HAP-1 (cell line): ENCODE measurements around the gene TBX4.

Source experiments
- DNase-seq, 2 experiments: peaks; one replicate each; pipeline ENCODE4 v3.0.0-alpha.2; 2016 to 2020; ENCODE audit warnings: low spot score in 2 of 2
- H3K27me3 ChIP-seq: fragments of 250-450 bp; sonication (Bioruptor Pico); 2 replicates; pipeline ENCODE4 v1.5.1; 2020; ENCODE audit warnings: low read depth, mild to moderate bottlenecking, moderate library complexity
- H3K36me3 ChIP-seq: fragments of 250-450 bp; sonication (Bioruptor Pico); replicated peaks from 2 replicates; pipeline ENCODE4 v1.5.1; 2020; ENCODE audit warnings: mild to moderate bottlenecking
- H3K4me1 ChIP-seq: fragments of 250-450 bp; sonication (Bioruptor Pico); 2 replicates; pipeline ENCODE4 v1.5.1; 2020; ENCODE audit warnings: mild to moderate bottlenecking
- H3K4me3 ChIP-seq: fragments of 250-450 bp; sonication (Bioruptor Pico); 2 replicates; pipeline ENCODE4 v1.5.1; 2020; ENCODE audit warnings: mild to moderate bottlenecking, moderate library complexity
- H3K9me3 ChIP-seq: fragments of 250-450 bp; sonication (Bioruptor Pico); 2 replicates; pipeline ENCODE4 v1.5.1; 2020; ENCODE audit warnings: mild to moderate bottlenecking, moderate library complexity
- in situ Hi-C: fragments of 300-500 bp; cut with MboI; formaldehyde crosslinking; loops from 3 replicates; pipeline ENCODE4 v1.14.3; 2020; ENCODE audit warnings: low sequenced_read_pairs, inconsistent platforms, mixed read lengths

Gene TBX4

GRCh38 chr17:61416540-61417363 is 35.5 kb upstream of the TBX4 start:
- no peak overlapping the region for H3K4me3 ChIP-seq
- DNase-seq: peak; percentile 87 to 96
- H3K4me1 ChIP-seq: peaks cover 18% of the 10 kb centered on the region
- no peaks in the 10 kb centered on the region; the same call in 1 of the 2 replicates for H3K36me3 ChIP-seq
- no peaks in the 10 kb centered on the region for H3K9me3 ChIP-seq
- H3K27me3 ChIP-seq: no peaks in the 10 kb centered on the region
- in situ Hi-C loops: loop anchor here (5.0 to 10.0 kb wide), 2 partner anchors 158 to 421 kb away; no protein-coding TSS in a partner anchor

DNA sequence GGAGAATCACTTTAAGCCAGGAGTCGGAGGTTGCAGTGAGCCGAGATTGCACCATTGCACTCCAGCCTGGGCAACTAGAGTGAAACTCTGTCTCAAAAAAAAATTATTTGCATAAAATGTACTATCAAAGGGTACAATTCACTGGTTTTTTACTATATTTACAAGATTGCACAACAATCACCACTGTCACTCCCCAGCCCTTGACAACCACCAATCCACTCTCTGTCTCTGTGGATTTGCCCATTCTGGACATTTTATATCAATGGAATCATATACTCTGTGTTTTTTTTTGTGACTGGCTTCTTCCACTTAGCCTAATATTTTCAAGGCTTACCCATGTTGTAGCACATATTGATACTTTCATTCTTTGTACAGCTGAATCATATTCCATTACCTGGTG is 33.8 kb upstream of the TBX4 start:
- Histone ChIP-seq H3K27me3 (no peaks in the 10 kb centered on the region), H3K9me3 (no peaks in the 10 kb centered on the region), H3K36me3 (no peaks in the 10 kb centered on the region; the same call in 1 of the 2 replicates), H3K4me1 (peaks cover 6% of the 10 kb centered on the region), H3K4me3 (no peak overlapping the region)
- in situ Hi-C loops: loop anchor here (5.0 to 10.0 kb wide), 2 partner anchors 156 to 419 kb away; no protein-coding TSS in a partner anchor
- no peak for DNase-seq

GRCh38 chr17:61419496-61420046 is 32.7 kb upstream of the TBX4 start:
- H3K4me1 ChIP-seq: peaks cover 6% of the 10 kb centered on the region
- H3K27me3 ChIP-seq: no peaks in the 10 kb centered on the region
- DNase-seq: no peak
- H3K9me3 ChIP-seq: no peaks in the 10 kb centered on the region
- no peaks in the 10 kb centered on the region; the same call in 1 of the 2 replicates for H3K36me3 ChIP-seq
- no peak overlapping the region for H3K4me3 ChIP-seq
- in situ Hi-C loops: loop anchor here (5.0 to 10.0 kb wide), 2 partner anchors 155 to 418 kb away; no protein-coding TSS in a partner anchor

GRCh38 chr17:61420052-61420451 is 32.2 kb upstream of the TBX4 start:
- in situ Hi-C loops: no loop called here
- Histone ChIP-seq H3K36me3 (no peaks in the 10 kb centered on the region; the same call in 1 of the 2 replicates), H3K9me3 (no peaks in the 10 kb centered on the region), H3K27me3 (no peaks in the 10 kb centered on the region), H3K4me1 (peaks cover 6% of the 10 kb centered on the region), H3K4me3 (no peak overlapping the region)
- no peak for DNase-seq

- DNase-seq: no peak
- Histone ChIP-seq H3K27me3 (no peaks in the 10 kb centered on the region), H3K36me3 (no peaks in the 10 kb centered on the region; the same call in 1 of the 2 replicates), H3K4me1 (peaks cover 6% of the 10 kb centered on the region), H3K9me3 (no peaks in the 10 kb centered on the region), H3K4me3 (no peak overlapping the region)
- in situ Hi-C loops: no loop called here
Measured at GRCh38 chr17:61420745-61421398, 31.4 kb upstream of the TBX4 start.

DNA sequence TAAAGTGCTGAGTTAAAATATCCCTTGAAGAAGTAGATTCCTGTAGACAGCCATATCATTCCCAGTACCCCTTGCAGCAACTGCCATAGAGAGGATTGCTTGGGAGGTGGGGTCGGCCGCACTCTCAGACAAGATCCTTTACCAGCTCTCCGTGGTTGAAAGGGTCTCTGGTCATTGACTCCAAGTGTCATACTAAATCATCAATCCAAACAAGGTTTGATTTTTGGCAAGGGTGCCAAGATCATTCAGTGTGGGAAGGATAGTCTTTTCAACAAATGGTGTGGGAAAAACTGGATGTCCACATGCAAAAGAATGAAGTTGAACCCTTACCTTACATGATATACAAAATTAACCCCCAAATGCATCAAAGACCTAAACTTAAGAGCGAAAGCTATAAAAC is 30.8 kb upstream of the TBX4 start:
- DNase-seq: no peak
- in situ Hi-C loops: no loop called here
- no peaks in the 10 kb centered on the region for H3K27me3 ChIP-seq
- H3K36me3 ChIP-seq: no peaks in the 10 kb centered on the region; the same call in 1 of the 2 replicates
- peaks cover 5% of the 10 kb centered on the region for H3K4me1 ChIP-seq
- no peak overlapping the region for H3K4me3 ChIP-seq
- no peaks in the 10 kb centered on the region for H3K9me3 ChIP-seq

GRCh38 chr17:61422116-61422799 is 30.0 kb upstream of the TBX4 start:
- H3K4me3 ChIP-seq: no peak overlapping the region
- H3K9me3 ChIP-seq: no peaks in the 10 kb centered on the region
- H3K4me1 ChIP-seq: no peaks in the 10 kb centered on the region
- DNase-seq: no peak
- H3K27me3 ChIP-seq: no peaks in the 10 kb centered on the region
- in situ Hi-C loops: no loop called here
- H3K36me3 ChIP-seq: no peaks in the 10 kb centered on the region

GRCh38 chr17:61422869-61423268 is 29.4 kb upstream of the TBX4 start:
- in situ Hi-C loops: no loop called here
- H3K36me3 ChIP-seq: no peaks in the 10 kb centered on the region
- H3K4me1 ChIP-seq: no peaks in the 10 kb centered on the region
- no peaks in the 10 kb centered on the region for H3K27me3 ChIP-seq
- H3K4me3 ChIP-seq: no peak overlapping the region
- H3K9me3 ChIP-seq: no peaks in the 10 kb centered on the region
- no peak for DNase-seq

GRCh38 chr17:61423967-61424649 is 28.1 kb upstream of the TBX4 start:
- Histone ChIP-seq H3K4me3 (no peak overlapping the region), H3K27me3 (no peaks in the 10 kb centered on the region), H3K4me1 (no peaks in the 10 kb centered on the region), H3K36me3 (no peaks in the 10 kb centered on the region), H3K9me3 (no peaks in the 10 kb centered on the region)
- in situ Hi-C loops: no loop called here
- DNase-seq: no peak

GRCh38 chr17:61425682-61426481 is 26.3 kb upstream of the TBX4 start:
- no peaks in the 10 kb centered on the region for H3K27me3 ChIP-seq
- no peaks in the 10 kb centered on the region for H3K36me3 ChIP-seq
- H3K9me3 ChIP-seq: no peaks in the 10 kb centered on the region
- no peaks in the 10 kb centered on the region for H3K4me1 ChIP-seq
- peak in 1 of 2 experiments; percentile 50 for DNase-seq
- no peak overlapping the region for H3K4me3 ChIP-seq
- in situ Hi-C loops: no loop called here

DNA sequence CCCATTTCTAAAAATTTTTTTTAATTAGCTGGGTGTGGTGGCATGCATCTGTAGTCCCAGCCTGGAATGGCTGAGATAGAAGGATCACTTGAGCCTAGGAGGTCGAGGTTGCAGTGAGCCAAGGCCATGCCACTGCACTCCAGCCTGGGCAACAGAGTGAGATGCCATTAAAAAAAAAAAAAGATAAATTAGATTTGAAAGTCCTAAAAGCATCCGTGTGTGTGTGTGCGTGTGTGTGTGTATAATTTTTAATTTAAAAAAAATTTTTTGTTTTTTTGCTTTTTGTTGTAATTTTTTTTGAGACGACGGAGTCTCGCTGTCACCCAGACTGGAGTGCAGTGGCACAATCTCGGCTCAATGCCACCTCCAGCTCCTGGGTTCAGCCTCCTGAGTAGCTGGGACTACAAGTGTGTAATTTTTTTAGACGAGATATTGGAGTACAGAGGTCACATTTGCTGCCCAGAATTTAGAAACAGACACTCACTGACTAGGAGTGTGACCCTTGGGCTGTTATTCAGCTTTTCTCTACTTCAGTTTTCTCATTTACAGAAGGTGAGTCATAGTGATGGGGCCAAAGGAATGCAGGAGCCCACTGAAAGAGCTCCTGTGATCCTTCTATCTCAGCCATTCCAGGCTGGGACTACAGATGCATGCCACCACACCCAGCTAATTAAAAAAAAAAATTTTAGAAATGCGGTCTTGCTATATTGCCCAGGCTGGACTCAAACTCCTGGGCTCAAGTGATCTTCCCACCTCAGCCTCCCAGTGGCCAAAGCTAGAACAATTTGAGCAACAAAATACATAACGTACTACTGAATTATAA is 25.5 kb upstream of the TBX4 start:
- no peak overlapping the region for H3K4me3 ChIP-seq
- DNase-seq: no peak
- no peaks in the 10 kb centered on the region for H3K27me3 ChIP-seq
- H3K9me3 ChIP-seq: no peaks in the 10 kb centered on the region
- H3K36me3 ChIP-seq: no peaks in the 10 kb centered on the region
- H3K4me1 ChIP-seq: peaks cover 6% of the 10 kb centered on the region
- in situ Hi-C loops: no loop called here

DNA sequence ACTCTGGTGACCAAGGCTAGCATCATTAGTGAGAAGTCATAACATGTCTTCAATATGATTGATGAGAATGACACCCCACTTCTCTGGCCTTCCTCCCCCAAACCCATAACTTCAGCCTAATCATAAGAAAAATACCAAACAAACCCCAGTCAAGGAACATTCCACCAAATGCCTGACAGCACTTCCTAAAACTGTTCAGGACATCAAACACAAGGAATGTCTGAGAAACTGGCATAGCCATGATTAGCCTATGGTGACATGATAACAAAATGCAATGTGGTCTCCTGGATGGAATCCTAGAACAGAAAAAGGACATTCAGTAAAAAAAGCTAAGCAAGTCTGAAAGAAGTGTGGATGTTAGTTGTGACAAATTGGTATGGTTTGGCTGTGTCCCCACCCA is 24.7 kb upstream of the TBX4 start:
- H3K36me3 ChIP-seq: no peaks in the 10 kb centered on the region
- H3K9me3 ChIP-seq: no peaks in the 10 kb centered on the region
- in situ Hi-C loops: no loop called here
- peaks cover 9% of the 10 kb centered on the region for H3K4me1 ChIP-seq
- no peak overlapping the region for H3K4me3 ChIP-seq
- DNase-seq: no peak
- H3K27me3 ChIP-seq: no peaks in the 10 kb centered on the region
